ENCODE results near the gene LAMB1.

GRCh38 chr7:107877731-107878382 lies 125.1 kb downstream of the LAMB1 start:
- TF ChIP-seq CTCF (IDR thresholded peaks at IDR 0.05; ENCODE audit: low read length) (no peak), EZH2 (IDR thresholded peaks at IDR 0.05; ENCODE audit: borderline replicate concordance, low read length) (no peak)
